ENCODE results near the gene MN1.

Gene MN1

GRCh38 chr22:27731621-27732020 is 69.9 kb downstream of the MN1 start:
- no peak overlapping the region for H3K4me3 ChIP-seq (ENCODE audit: low read length)
- TF ChIP-seq CTCF (IDR thresholded peaks at IDR 0.05; ENCODE audit: low read length) (no peak), EZH2 (optimal IDR thresholded peaks at IDR 0.05; ENCODE audit: low read depth, low read length) (no peak), EZH2phosphoT487 (IDR thresholded peaks at IDR 0.05; ENCODE audit: low read length) (no peak)
- no peak overlapping the region for H3K4me2 ChIP-seq (ENCODE audit: low read depth, low read length)
- H3K27me3 ChIP-seq (replicated peaks; ENCODE audit: insufficient read depth, low read length): peaks cover 60% of the 10 kb centered on the region
- no peak overlapping the region for H2AFZ ChIP-seq (ENCODE audit: low read length)
- H3K9ac ChIP-seq (ENCODE audit: low read length): no peak overlapping the region
- no peaks in the 10 kb centered on the region for H3K79me2 ChIP-seq (ENCODE audit: low read length)
- H3K4me1 ChIP-seq (ENCODE audit: low read length): no peaks in the 10 kb centered on the region
- no peaks in the 10 kb centered on the region for H3K36me3 ChIP-seq (replicated peaks; ENCODE audit: insufficient read depth, low read length)
- no peaks in the 10 kb centered on the region for H4K20me1 ChIP-seq (ENCODE audit: insufficient read depth, low read length)
- H3F3A ChIP-seq (ENCODE audit: insufficient read depth, low read length): no peaks in the 10 kb centered on the region
- no peak for DNase-seq
- no peaks in the 10 kb centered on the region for H3K9me3 ChIP-seq (replicated peaks; ENCODE audit: insufficient read depth, low read length)
- no peak overlapping the region for H3K27ac ChIP-seq (ENCODE audit: low read length)
- H3K9me2 ChIP-seq (replicated peaks; ENCODE audit: insufficient read depth, low read length): no peaks in the 10 kb centered on the region

GRCh38 chr22:27730641-27731433 is 70.7 kb downstream of the MN1 start:
- Histone ChIP-seq H3K36me3 (replicated peaks; ENCODE audit: insufficient read depth, low read length) (no peaks in the 10 kb centered on the region), H4K20me1 (ENCODE audit: insufficient read depth, low read length) (no peaks in the 10 kb centered on the region), H3K4me3 (ENCODE audit: low read length) (no peak overlapping the region), H3K79me2 (ENCODE audit: low read length) (no peaks in the 10 kb centered on the region), H3K27ac (ENCODE audit: low read length) (no peak overlapping the region), H3K9me3 (replicated peaks; ENCODE audit: insufficient read depth, low read length) (no peaks in the 10 kb centered on the region), H2AFZ (ENCODE audit: low read length) (no peak overlapping the region), H3K9me2 (replicated peaks; ENCODE audit: insufficient read depth, low read length) (no peaks in the 10 kb centered on the region), H3K4me2 (ENCODE audit: low read depth, low read length) (no peak overlapping the region), H3K9ac (ENCODE audit: low read length) (no peak overlapping the region), H3K27me3 (replicated peaks; ENCODE audit: insufficient read depth, low read length) (peaks cover 52% of the 10 kb centered on the region), H3F3A (ENCODE audit: insufficient read depth, low read length) (no peaks in the 10 kb centered on the region), H3K4me1 (ENCODE audit: low read length) (no peaks in the 10 kb centered on the region)
- no peak for DNase-seq
- TF ChIP-seq EZH2phosphoT487 (IDR thresholded peaks at IDR 0.05; ENCODE audit: low read length) (no peak), EZH2 (optimal IDR thresholded peaks at IDR 0.05; ENCODE audit: low read depth, low read length) (no peak), CTCF (IDR thresholded peaks at IDR 0.05; ENCODE audit: low read length) (no peak)

- no peak overlapping the region for H3K4me3 ChIP-seq (ENCODE audit: low read length)
- TF ChIP-seq CTCF (IDR thresholded peaks at IDR 0.05; ENCODE audit: low read length) (no peak), EZH2 (optimal IDR thresholded peaks at IDR 0.05; ENCODE audit: low read depth, low read length) (no peak), EZH2phosphoT487 (IDR thresholded peaks at IDR 0.05; ENCODE audit: low read length) (no peak)
- no peaks in the 10 kb centered on the region for H3K9me2 ChIP-seq (replicated peaks; ENCODE audit: insufficient read depth, low read length)
- no peaks in the 10 kb centered on the region for H3F3A ChIP-seq (ENCODE audit: insufficient read depth, low read length)
- no peak for DNase-seq
- H2AFZ ChIP-seq (ENCODE audit: low read length): no peak overlapping the region
- no peaks in the 10 kb centered on the region for H3K79me2 ChIP-seq (ENCODE audit: low read length)
- no peak overlapping the region for H3K9ac ChIP-seq (ENCODE audit: low read length)
- H3K4me2 ChIP-seq (ENCODE audit: low read depth, low read length): no peak overlapping the region
- H3K4me1 ChIP-seq (ENCODE audit: low read length): no peaks in the 10 kb centered on the region
- no peaks in the 10 kb centered on the region for H3K36me3 ChIP-seq (replicated peaks; ENCODE audit: insufficient read depth, low read length)
- no peaks in the 10 kb centered on the region for H3K9me3 ChIP-seq (replicated peaks; ENCODE audit: insufficient read depth, low read length)
- no peaks in the 10 kb centered on the region for H4K20me1 ChIP-seq (ENCODE audit: insufficient read depth, low read length)
- H3K27me3 ChIP-seq (replicated peaks; ENCODE audit: insufficient read depth, low read length): peaks cover 42% of the 10 kb centered on the region
- H3K27ac ChIP-seq (ENCODE audit: low read length): no peak overlapping the region
Observed at GRCh38 chr22:27729246-27729645, 72.3 kb downstream of the MN1 start.
